ENCODE measurements around the gene TMEM131L.

TMEM131L gene

DNA sequence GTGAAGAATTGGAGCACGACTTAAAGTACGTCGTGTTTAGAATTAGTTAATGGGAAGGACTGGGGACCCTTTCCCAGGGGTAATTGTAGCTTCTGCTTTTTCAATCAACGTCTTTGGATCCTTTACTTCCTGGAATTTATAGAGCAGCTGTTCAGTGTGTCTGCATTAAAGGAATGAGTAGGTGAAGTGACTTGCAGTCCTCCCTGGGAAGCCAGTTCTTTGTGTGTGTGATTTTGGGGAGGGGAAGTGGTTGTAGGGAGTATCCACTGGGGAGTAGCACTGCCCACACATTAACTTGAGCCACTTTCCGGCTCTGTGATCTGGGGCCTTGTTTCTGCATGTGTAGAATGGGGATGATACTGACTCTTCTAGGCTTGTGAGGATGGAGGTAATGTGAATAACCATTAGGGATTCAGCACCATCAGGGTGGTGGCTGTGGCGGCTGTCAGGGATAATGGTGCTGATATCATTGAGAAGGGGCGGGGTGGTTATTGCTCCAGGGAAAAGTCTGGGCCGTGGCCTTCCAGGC, 54.7 kb downstream of the TMEM131L start:
- no peak for TF ChIP-seq EZH2phosphoT487 (IDR thresholded peaks at IDR 0.05; ENCODE audit: low read depth)
- no peak for TF ChIP-seq CTCF (IDR thresholded peaks at IDR 0.05; ENCODE audit: low read depth, low read length)
- Histone ChIP-seq H3K27ac (ENCODE audit: low read length) (peak overlapping the region; percentile 38), H3K79me2 (ENCODE audit: low read length) (peaks cover 100% of the 10 kb centered on the region), H3K4me1 (ENCODE audit: low read length) (peaks cover 72% of the 10 kb centered on the region), H3K4me3 (ENCODE audit: low read length) (peak overlapping the region; percentile 27), H3K9me3 (ENCODE audit: insufficient read depth, low read length) (no peaks in the 10 kb centered on the region), H3K9ac (ENCODE audit: low read length) (peak overlapping the region; percentile 4; the same call in 1 of the 2 replicates), H4K20me1 (ENCODE audit: insufficient read depth, low read length) (peaks cover 98% of the 10 kb centered on the region), H3K27me3 (ENCODE audit: low read depth, low read length) (no peaks in the 10 kb centered on the region), H3K36me3 (replicated peaks; ENCODE audit: low read depth, low read length) (peaks cover 53% of the 10 kb centered on the region), H2AFZ (ENCODE audit: low read depth, low read length) (no peak overlapping the region), H3K4me2 (ENCODE audit: low read length) (peak overlapping the region; percentile 71)

- Histone ChIP-seq H3K4me3 (ENCODE audit: low read length) (peak overlapping the region; percentile 27), H3K36me3 (replicated peaks; ENCODE audit: low read depth, low read length) (peaks cover 53% of the 10 kb centered on the region), H3K9me3 (ENCODE audit: insufficient read depth, low read length) (no peaks in the 10 kb centered on the region), H3K4me2 (ENCODE audit: low read length) (peak overlapping the region; percentile 71), H3K9ac (ENCODE audit: low read length) (peak overlapping the region; percentile 4; the same call in 1 of the 2 replicates), H3K79me2 (ENCODE audit: low read length) (peaks cover 100% of the 10 kb centered on the region), H3K27me3 (ENCODE audit: low read depth, low read length) (no peaks in the 10 kb centered on the region), H2AFZ (ENCODE audit: low read depth, low read length) (no peak overlapping the region), H3K4me1 (ENCODE audit: low read length) (peaks cover 72% of the 10 kb centered on the region), H4K20me1 (ENCODE audit: insufficient read depth, low read length) (peaks cover 97% of the 10 kb centered on the region), H3K27ac (ENCODE audit: low read length) (peak overlapping the region; percentile 38)
- TF ChIP-seq CTCF (IDR thresholded peaks at IDR 0.05; ENCODE audit: low read depth, low read length) (peak; percentile 52), EZH2phosphoT487 (IDR thresholded peaks at IDR 0.05; ENCODE audit: low read depth) (no peak)
Measured at GRCh38 chr4:153521478-153521877, 55.3 kb downstream of the TMEM131L start.

- peaks cover 99% of the 10 kb centered on the region for H4K20me1 ChIP-seq (ENCODE audit: insufficient read depth, low read length)
- H3K79me2 ChIP-seq (ENCODE audit: low read length) = peaks cover 100% of the 10 kb centered on the region
- no peak for TF ChIP-seq EZH2phosphoT487 (IDR thresholded peaks at IDR 0.05; ENCODE audit: low read depth)
- peak overlapping the region; percentile 71 for H3K4me2 ChIP-seq (ENCODE audit: low read length)
- H3K9ac ChIP-seq (ENCODE audit: low read length) = peak overlapping the region; percentile 4; the same call in 1 of the 2 replicates
- H3K4me3 ChIP-seq (ENCODE audit: low read length) = peak overlapping the region; percentile 27
- no peaks in the 10 kb centered on the region for H3K9me3 ChIP-seq (ENCODE audit: insufficient read depth, low read length)
- no peaks in the 10 kb centered on the region for H3K27me3 ChIP-seq (ENCODE audit: low read depth, low read length)
- no peak overlapping the region for H2AFZ ChIP-seq (ENCODE audit: low read depth, low read length)
- H3K4me1 ChIP-seq (ENCODE audit: low read length) = peaks cover 72% of the 10 kb centered on the region
- H3K36me3 ChIP-seq (replicated peaks; ENCODE audit: low read depth, low read length) = peaks cover 55% of the 10 kb centered on the region
- H3K27ac ChIP-seq (ENCODE audit: low read length) = peak overlapping the region; percentile 38
Measured at GRCh38 chr4:153521999-153522801, 56.0 kb downstream of the TMEM131L start.

- H3K4me3 ChIP-seq (ENCODE audit: low read length) = peak overlapping the region; percentile 27
Measured at GRCh38 chr4:153522802-153523094, 56.6 kb downstream of the TMEM131L start.

More at GRCh38 chr4:153522802-153523094, 56.6 kb downstream of the TMEM131L start:
- Histone ChIP-seq H2AFZ (ENCODE audit: low read depth, low read length) (no peak overlapping the region), H3K36me3 (replicated peaks; ENCODE audit: low read depth, low read length) (peaks cover 53% of the 10 kb centered on the region), H3K9ac (ENCODE audit: low read length) (no peak overlapping the region; the same call in 1 of the 2 replicates), H3K27me3 (ENCODE audit: low read depth, low read length) (no peaks in the 10 kb centered on the region), H4K20me1 (ENCODE audit: insufficient read depth, low read length) (peaks cover 99% of the 10 kb centered on the region), H3K4me2 (ENCODE audit: low read length) (peak overlapping the region; percentile 71), H3K79me2 (ENCODE audit: low read length) (peaks cover 100% of the 10 kb centered on the region), H3K9me3 (ENCODE audit: insufficient read depth, low read length) (no peaks in the 10 kb centered on the region), H3K27ac (ENCODE audit: low read length) (peak overlapping the region; percentile 38), H3K4me1 (ENCODE audit: low read length) (peaks cover 72% of the 10 kb centered on the region)
- no peak for TF ChIP-seq CTCF (IDR thresholded peaks at IDR 0.05; ENCODE audit: low read depth, low read length)
